HG03039 (cell line): ENCODE data around the gene ANKRD9.

ENCODE experiments used
- ATAC-seq: cut with Tn5 transposase; IDR thresholded peaks from one replicate; pipeline ENCODE4 v1.9.1; 2021; ENCODE audit warnings: mild to moderate bottlenecking, moderate library complexity; ENCODE audit not compliant: unreplicated experiment

Gene ANKRD9

DNA sequence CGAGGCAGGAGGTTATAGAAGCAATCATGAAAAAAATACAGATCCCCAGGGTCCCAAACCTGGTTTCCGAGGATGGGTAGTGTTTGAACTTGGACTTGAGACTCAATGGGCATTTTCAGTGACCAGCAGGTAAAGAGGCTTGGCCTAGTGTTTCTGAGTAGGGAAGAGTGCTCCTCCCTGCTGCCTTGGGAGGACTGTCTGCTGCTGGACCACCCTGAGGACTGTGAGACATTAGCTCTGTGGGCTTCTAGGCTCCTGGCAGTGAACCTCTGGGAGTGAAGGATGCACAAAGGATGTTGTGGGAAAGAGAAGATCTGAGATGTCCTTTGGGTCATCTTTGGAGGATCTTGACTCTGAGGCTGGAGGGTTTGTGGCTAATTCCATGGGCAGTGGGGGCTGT is 30.5 kb downstream of the ANKRD9 start:
- no peak for ATAC-seq

DNA sequence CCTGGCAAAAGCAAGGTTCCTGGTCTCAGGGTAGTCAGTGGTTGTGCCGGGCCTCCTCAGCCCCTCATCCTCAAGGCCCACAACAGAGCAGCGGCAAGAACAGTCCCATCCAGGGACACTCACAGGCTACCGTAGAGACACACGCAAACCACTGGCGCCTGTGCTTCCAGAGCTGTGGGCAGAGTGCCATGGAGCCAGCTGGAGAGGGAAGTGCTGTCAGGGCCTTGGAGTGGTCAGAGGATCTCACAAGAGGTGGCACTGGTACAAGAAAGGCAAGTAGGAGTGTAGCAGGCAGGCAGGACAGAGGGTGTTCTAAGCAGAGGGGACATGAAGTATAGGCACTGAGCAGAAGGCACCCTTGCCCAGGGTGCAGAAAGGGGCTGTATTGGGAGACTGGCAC is 34.6 kb downstream of the ANKRD9 start:
- ATAC-seq = no peak

DNA sequence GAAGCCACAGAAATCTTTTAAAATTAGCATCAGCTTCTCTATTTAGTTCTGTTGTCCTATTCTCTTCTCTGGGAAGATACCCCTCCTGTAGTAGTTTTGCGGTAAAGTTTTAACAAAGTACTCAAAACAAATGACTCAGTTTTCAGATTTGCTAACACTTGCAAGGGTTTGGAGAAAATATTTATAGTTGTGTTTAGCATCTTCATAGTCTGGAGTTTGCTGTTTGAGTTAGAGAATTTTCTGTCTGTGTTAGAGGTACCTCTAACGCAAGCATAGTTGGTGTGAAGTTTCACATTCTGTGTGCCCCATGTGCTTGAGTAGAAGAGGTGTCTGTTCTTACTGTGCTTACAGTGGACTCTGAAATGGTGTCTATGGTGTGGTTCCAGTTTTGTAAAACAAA is 36.0 kb downstream of the ANKRD9 start:
- ATAC-seq = no peak

DNA sequence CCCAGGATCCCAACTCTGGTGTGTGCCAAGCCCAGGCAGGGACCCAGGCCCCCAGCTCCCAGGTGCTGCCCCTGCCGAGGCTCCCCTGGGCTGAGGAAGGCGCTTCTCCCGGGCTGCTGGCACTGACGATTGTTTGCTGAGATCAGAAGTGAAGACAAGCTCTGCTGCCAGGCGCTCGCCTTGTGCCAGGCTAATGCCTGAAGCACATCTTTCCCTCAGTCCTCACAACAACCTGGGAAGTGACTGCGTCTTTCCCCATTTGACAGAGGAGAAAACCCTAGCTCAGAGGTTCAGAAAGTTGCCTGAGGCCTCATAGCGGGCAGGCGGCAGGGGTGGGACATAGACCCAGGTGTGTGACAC is 36.8 kb downstream of the ANKRD9 start:
- ATAC-seq = no peak

DNA sequence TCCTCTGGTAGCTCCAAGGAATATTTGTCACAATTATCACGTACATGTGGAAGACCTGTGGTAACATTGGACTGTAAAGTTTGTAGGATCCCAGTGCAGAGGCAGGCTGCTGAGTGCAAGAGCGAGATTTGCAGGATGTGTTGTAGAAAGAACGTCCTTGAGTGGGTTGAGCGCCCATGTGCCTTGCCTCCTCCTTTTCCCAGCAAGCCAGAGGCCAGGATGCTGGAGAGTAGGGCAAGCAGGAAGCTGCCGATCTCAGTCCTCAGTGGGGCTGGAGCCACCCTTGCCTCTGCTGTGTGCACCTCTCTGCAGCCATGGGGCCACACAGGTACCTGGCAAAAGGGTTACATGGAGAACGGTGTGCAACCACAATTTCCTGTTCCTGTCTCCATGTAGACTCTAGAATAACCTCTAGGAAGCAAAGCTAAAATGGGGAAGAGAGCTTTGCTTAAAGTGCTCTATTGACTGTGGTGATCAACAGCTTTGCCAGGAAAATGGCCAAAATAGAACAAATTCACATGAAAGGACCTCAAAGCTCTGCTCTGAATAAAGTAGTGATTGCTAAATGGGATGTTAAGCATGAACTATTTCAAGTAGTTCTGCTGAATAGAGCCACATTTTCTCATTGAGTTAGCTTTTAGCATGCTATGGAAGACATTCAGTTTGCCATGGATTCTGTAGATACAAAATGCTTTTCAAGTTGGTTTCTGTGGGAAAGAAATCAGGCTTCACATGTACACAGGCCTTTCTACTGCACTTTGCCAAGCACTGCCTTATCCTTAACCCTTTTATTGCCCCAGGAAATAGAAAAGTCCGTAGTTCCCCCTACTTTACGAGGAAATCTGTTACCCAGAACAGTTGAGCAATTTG is 37.4 kb downstream of the ANKRD9 start:
- no peak for ATAC-seq

DNA sequence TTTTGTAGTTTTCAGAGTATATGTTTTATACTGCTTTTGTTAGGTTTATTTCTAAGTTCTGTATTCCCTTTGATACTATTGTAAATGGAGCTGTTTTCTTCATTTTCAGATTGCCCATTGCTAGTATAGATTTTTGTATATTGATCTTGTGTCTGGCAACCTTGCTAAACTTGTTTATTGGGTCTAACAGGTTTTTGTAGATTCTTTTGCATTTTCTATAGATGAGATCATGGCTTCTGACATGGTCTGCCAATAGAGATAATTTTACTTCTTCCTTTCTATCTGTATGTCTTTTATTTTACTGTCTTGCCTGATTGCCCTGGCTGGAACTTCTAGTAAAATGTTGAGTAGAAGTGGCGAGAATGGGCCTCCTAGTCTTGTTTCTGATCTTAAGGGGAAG is 40.3 kb downstream of the ANKRD9 start:
- no peak for ATAC-seq

DNA sequence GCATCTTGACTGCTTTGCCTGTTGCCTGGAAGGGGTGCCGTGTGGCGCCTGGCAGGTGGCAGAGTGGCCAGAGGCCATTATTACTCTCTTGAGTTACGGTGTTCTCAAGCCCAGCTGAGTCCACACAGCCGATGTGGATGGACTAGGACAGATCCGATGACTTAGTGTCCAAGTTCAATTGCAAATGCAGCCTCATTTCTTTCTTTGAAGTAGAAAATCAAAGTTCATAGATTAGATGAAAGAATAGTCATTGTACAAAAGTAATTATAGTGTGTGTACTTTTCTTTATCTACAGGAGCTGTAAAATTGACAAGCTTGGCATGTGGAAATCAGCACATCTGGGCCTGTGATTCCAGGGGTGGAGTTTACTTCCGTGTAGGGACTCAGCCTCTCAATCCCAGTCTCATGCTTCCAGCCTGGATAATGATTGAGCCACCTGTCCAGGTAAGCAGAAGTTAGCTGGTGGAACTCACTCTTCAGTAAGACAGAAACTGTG is 44.7 kb downstream of the ANKRD9 start:
- no peak for ATAC-seq

DNA sequence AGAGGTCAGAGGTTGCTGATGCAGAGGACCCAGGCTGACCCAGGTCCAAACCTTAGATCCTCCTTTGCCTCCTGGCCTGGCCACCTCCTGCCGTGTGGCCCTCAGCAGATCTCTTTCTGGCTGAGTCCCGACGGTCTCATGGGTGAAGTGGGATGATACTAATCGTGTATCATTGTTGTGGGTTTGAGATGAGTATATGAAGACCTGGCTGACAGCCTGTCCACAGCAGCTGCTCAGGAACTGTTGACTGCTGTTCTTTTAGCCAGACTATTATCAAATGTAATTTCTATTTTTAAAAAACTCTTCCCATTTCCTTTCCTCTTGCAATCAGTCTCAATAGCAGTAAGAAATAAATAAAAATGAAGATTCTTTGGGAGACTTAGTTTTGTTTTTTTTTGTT is 45.6 kb downstream of the ANKRD9 start:
- no peak for ATAC-seq

DNA sequence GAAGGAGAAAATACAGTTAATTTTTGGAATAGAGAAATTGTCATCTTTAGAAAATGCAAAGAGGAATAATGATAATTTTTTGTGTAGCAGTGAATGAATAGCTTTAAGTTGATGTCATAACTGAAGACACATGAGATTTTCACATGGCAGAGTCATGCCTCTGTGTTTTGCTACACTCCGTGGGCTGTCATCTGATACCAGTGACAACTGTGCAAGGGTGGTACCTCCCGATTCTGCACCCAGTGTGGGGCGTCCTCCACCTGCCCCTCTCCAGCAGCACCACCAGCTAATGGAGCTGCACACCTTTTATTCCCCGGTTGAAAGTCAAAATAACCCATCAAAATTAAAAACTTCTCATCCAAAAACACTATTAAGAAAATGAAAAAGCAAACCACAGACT is 47.2 kb downstream of the ANKRD9 start:
- ATAC-seq = no peak

DNA sequence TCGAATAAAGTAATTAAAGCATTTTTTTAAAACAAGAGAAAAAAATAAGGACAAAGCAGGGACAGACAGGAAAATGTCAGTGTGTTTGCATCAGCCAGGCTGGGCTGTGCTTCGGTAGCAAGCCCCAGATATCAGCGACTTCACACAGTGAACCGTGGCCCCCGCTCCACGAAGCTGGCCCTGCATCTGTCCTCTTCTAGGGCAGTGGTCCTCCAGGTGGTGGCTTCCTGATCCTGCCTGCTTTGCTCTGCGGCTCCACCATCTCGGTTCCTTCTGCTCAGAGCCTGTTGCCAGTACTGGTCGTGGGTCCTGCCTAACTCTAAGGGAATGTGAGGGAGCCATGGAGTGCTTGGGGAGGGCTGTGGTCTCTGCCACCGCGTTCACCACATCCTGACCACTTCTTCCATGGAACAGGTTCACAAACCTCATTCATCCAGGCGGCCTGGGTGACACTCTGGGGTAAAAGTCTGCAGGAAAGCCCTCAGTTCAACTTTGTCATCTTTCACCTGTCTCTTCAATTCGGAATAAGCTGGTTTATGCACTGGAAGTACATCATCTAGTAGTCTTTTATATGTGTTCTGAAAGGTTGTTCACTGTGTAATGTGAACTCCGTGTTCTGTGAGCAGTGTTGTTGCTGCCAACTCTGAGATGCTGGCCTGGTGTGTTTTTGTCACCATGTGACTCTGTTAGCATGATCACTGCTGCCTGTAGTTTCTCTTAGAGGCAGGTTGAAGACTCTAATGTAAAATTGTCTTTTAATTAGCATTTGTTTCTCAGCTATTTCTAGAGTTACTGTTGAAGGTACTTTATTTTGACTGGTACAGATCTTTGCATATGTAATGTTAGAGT is 47.9 kb downstream of the ANKRD9 start:
- no peak for ATAC-seq

DNA sequence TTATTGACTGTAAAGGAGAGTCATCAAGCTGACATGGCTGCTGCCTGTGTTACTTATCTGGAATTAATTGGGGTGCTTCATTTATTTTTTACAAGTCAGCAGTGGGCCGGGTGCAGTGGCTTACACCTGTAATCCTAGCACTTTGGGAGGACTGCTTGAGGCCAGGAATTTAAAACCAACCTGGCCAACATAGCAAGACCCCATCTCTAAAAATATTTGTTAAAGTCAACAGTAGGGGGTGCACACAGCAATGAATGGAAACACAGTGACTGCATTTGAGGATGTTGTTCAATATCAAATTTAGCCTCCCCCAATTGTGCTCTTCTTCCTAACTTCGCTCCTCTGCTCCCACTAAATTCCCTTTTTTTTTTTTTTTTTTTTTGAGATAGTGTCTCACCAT is 52.1 kb downstream of the ANKRD9 start:
- no peak for ATAC-seq

DNA sequence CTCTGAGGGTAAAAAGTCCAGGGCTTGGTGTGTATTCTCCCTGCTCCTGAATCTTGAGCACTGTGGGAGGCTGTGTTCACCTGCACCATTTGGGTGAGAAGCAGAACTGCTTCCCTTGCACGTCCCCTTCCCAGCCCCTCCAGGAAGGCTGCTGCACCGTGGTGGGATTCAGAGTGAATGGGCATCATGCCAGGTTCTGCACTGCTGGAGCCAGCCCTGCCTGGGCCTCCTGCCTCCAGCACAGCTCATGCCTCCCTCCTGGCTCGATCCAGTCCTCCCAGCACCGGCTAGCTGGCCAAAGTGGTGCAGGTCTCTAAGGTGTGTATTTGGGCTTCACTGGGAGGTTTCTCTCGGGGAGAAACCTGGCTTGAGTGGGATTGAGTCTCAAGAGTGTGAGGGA is 54.9 kb downstream of the ANKRD9 start:
- no peak for ATAC-seq

DNA sequence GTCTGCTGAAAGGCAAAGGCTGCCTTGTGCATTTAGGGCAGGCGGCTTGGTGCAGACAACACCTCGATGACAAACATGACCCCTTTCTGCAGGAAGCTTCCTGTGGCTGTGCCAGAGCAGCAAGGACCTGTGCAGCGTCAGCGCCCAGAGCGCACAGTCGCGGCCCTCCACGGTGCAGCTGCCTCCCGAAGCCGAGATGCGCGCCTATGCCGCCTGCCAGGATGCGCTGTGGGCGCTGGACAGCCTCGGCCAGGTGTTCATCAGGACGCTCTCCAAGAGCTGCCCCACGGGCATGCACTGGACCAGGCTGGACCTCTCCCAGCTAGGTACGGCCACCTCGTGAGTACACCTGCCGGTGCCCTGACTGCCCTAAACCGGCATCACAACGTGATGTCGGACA is 57.3 kb downstream of the ANKRD9 start:
- ATAC-seq = no peak
